GM19468 (cell line): ENCODE measurements around the gene RGSL1.

Experiments used
- ATAC-seq: cut with Tn5 transposase; IDR thresholded peaks from one replicate; pipeline ENCODE4 v1.9.1; 2021; ENCODE audit warnings: mild to moderate bottlenecking, moderate library complexity, moderate number of reproducible peaks; ENCODE audit not compliant: unreplicated experiment; ENCODE audit errors: extremely low read depth

RGSL1 gene

DNA sequence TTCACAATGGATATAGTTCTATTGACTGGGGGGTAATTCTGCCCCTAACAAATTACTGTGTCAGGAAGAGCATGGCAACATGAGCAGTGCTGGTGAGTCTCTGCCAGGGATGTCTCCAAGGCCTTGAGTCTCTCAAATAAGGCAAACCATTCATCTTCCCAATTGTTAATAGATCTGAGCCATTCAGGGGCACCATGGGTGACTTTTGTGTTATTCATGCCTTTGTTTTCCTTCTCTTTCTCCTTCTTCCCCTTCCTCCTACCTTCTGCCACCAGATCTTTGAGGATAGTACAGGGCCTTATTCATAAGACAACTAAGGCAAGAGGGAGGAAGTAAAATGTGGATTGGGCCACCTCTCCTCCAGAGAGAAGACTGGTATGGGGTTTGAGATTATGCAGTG lies at the start of gene RGSL1:
RGSL1 (plus strand) TSS at position 60 of the 400 bp plus-strand sequence; CDS start at position 80, 20 bp downstream.
- no peak for ATAC-seq

DNA sequence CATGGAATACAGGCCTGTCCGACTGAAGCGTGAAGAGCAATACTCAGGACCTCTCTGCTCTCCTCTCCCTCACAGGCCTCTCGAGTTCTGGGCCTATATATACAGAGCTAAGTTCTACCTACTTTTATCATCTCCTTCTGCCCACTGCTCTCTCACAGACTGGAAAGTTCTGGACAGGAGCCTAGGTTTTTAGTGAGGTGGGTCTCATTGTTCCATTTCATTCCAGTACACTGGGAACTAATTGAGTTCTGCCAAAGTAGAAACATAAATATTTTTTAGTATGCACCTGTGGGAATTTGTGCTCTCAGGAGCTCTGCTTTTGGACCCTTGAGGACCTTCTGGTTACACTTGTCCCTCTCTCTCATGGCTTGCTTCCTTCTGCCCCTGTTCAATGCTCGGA lies 49.4 kb upstream of the RGSL1 start, which contains the start of gene TEDDM1:
TEDDM1 (minus strand) TSS at position 101 of the 400 bp plus-strand sequence. CDS start 182 bp downstream, outside the sequence.
- no peak for ATAC-seq

- no peak for ATAC-seq
Observed at GRCh38 chr1:182404781-182405180, 45.2 kb upstream of the RGSL1 start.

- ATAC-seq: no peak
Observed at GRCh38 chr1:182405578-182405977, 44.4 kb upstream of the RGSL1 start.

GRCh38 chr1:182406012-182406411 lies 43.9 kb upstream of the RGSL1 start:
- no peak for ATAC-seq

GRCh38 chr1:182407724-182408123 lies 42.2 kb upstream of the RGSL1 start:
- ATAC-seq: no peak

DNA sequence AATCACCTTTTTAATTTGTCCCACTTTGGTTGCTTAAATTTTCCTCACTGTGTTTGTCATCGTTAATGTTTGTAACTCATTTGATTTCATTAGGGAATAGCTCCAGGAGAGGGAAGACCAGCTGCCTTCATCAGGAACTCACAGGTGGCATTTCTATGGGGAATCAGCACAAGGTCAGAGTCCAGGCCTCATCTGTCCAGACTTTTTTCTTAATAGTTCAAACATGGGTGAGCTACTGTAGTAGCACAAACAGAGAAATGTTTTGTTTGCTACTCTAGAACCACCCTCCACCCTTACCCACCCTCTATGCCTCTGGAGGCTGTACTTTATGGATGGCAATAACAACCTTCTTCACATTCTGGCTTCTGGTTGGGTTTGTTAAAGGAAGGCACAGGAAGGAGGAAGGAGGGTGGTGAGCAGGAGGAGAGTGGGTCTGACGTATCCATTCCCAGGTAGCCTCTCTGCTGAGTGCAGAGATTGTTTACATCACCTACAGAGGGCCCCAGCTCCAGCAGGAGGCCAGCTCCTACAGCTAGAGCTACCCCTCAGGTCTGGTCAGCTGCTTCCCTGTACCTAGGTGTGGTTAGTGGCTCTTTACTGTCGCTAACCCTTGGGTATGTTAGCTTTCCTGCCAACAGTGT lies 41.4 kb upstream of the RGSL1 start:
- no peak for ATAC-seq

GRCh38 chr1:182410138-182410537 lies 39.8 kb upstream of the RGSL1 start:
- ATAC-seq: no peak

DNA sequence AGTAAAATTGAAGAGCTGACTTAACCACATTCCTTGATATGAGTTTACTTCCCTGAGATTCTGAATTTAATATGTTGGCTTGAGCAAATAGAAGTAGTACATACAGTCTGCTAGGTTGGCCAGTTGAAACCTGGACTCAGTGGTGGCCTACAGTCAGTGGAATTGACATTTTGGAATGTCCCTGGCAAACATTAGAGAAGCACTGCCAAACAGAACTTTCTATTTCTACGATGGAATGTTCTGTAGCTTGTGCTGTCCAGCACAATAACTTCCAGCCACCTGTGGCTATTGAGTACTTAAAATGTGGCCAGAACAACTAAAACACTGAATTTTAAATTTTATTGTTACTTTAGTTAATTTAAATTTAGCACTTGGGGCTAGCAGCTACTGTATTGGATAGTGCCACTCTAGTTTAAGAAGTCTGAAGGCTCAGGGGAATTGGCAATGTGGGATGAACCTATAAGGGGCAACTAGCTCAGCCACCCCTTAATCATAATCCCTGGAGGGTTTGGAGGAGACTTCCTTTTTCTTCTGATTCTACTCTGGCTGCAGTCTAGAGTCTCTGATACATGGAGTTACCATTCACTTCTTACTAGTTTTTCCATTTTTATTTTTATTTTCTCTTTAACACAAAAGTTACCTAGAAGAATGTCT lies 39.2 kb upstream of the RGSL1 start:
- no peak for ATAC-seq

- ATAC-seq: no peak
Observed at GRCh38 chr1:182413486-182413885, 36.5 kb upstream of the RGSL1 start.

GRCh38 chr1:182413969-182414368 lies 36.0 kb upstream of the RGSL1 start:
- no peak for ATAC-seq

- ATAC-seq: no peak
Observed at GRCh38 chr1:182415789-182416188, 34.2 kb upstream of the RGSL1 start.

GRCh38 chr1:182426442-182427430 lies 23.2 kb upstream of the RGSL1 start:
- ATAC-seq: peak; percentile 47

DNA sequence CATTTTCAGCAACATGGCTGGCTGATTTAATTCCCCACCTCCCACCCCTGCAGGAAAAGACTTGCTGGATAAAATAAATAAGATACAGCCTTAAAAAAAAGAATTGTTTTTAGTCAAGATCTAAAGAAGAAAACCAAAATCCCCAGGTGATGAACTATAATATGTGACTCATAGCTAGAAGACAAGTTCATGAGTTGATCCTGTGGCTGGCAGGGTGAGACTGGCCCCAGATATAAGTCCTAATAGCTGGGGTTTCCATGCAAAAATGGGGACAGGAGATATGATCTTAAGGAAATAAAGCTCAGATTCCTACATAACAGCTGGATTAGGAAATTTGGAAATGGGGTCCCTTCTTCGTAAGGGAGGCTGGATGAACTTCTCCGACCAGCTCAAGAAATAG lies 21.9 kb upstream of the RGSL1 start:
- ATAC-seq: no peak

GRCh38 chr1:182430263-182431068 lies 19.5 kb upstream of the RGSL1 start:
- no peak for ATAC-seq

DNA sequence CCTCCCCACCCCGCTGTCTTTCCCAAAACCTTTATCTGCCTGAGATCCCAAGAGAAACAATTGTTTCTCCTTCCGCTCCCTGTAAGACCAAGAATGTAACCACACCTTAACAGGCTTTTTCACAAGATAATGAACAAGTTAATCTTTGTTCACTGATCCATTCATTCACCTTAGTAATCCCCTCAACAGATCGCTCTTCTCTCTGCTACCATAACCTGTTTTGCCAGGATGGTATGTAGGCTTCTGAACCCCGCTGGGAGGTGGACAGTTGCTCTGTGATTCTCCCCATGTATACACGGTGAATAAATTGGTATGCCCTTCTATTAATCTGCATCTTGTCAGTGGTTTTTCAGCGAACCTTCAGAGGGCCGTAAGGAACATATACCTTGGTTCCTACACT lies 18.7 kb upstream of the RGSL1 start:
- ATAC-seq: no peak

- no peak for ATAC-seq
Observed at GRCh38 chr1:182433580-182433979, 16.4 kb upstream of the RGSL1 start.

DNA sequence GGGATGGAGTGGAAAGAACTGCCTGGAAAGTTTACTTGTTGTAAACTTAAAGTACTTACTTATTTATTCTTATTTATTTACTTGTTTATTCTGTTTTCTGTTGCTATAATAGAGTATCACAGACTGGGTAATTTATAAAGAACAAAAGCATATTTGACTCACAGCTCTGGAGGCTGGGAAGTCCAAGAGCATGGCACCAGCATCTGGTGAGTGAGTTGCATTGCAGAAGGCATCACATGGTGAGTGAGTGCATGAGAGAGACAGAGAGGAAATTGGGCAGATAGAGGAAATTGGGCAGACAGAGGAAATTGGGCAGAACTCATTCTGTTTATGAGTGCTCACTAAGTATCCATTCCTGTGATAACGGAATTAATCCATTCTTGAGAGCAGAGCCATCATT lies 11.6 kb upstream of the RGSL1 start:
- ATAC-seq: no peak

DNA sequence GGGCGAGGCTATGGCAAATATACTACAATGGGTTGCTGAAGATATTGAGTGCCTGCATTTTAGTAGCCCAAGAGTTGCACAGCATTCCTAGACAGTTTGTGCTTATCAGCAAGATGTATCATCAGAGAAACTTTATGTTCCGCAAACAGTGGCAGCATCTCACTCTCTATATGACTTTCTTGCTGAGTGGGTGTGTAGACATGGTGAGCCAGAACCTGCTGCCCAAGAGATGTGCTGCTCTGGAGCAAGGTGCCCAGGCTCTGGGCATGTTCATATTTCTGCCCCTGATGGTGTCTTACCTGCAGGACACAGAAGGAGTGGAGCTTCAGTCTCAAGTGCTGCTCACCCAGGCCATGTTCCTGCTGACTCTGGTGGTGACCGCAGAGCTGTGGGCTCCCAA lies 8.2 kb upstream of the RGSL1 start:
- ATAC-seq: no peak

GRCh38 chr1:182442333-182442732 lies 7.6 kb upstream of the RGSL1 start:
- ATAC-seq: no peak
